ENCODE measurements around the gene PPFIBP1.

Gene PPFIBP1

GRCh38 chr12:27521981-27522380 lies 2.0 kb upstream of the PPFIBP1 start:
- no peak for TF ChIP-seq EZH2phosphoT487 (IDR thresholded peaks at IDR 0.05; ENCODE audit: low read depth)
- TF ChIP-seq CTCF (IDR thresholded peaks at IDR 0.05; ENCODE audit: low read depth, low read length): no peak
- no peaks in the 10 kb centered on the region for H3K79me2 ChIP-seq (ENCODE audit: low read length)
- no peak overlapping the region for H3K4me2 ChIP-seq (ENCODE audit: low read length)
- no peak overlapping the region for H3K4me3 ChIP-seq (ENCODE audit: low read length)
- peaks cover 6% of the 10 kb centered on the region for H3K4me1 ChIP-seq (ENCODE audit: low read length)
- H3K9ac ChIP-seq (ENCODE audit: low read length): no peak overlapping the region
- H3K9me3 ChIP-seq (ENCODE audit: insufficient read depth, low read length): no peaks in the 10 kb centered on the region
- no peak overlapping the region for H3K27ac ChIP-seq (ENCODE audit: low read length)
- H3K36me3 ChIP-seq (replicated peaks; ENCODE audit: low read depth, low read length): no peaks in the 10 kb centered on the region
- no peaks in the 10 kb centered on the region for H4K20me1 ChIP-seq (ENCODE audit: insufficient read depth, low read length)
- peaks cover 56% of the 10 kb centered on the region for H3K27me3 ChIP-seq (ENCODE audit: low read depth, low read length)
- no peak overlapping the region for H2AFZ ChIP-seq (ENCODE audit: low read depth, low read length)

GRCh38 chr12:27523305-27523641 lies 733 bp upstream of the PPFIBP1 start:
- no peaks in the 10 kb centered on the region for H3K79me2 ChIP-seq (ENCODE audit: low read length)
- peak overlapping the region; percentile 90 for H3K4me2 ChIP-seq (ENCODE audit: low read length)
- no peaks in the 10 kb centered on the region for H4K20me1 ChIP-seq (ENCODE audit: insufficient read depth, low read length)

GRCh38 chr12:27524494-27524835 lies 459 bp downstream of the PPFIBP1 start:
- no peaks in the 10 kb centered on the region for H3K9me3 ChIP-seq (ENCODE audit: insufficient read depth, low read length)
- peaks cover 6% of the 10 kb centered on the region for H3K4me1 ChIP-seq (ENCODE audit: low read length)
- peak overlapping the region; percentile 76 for H3K9ac ChIP-seq (ENCODE audit: low read length)
- peak overlapping the region; percentile 91 for H3K4me3 ChIP-seq (ENCODE audit: low read length)
- H4K20me1 ChIP-seq (ENCODE audit: insufficient read depth, low read length): no peaks in the 10 kb centered on the region
- no peaks in the 10 kb centered on the region for H3K79me2 ChIP-seq (ENCODE audit: low read length)
- TF ChIP-seq EZH2phosphoT487 (IDR thresholded peaks at IDR 0.05; ENCODE audit: low read depth): no peak
- TF ChIP-seq CTCF (IDR thresholded peaks at IDR 0.05; ENCODE audit: low read depth, low read length): no peak
- H3K4me2 ChIP-seq (ENCODE audit: low read length): peak overlapping the region; percentile 90
- no peaks in the 10 kb centered on the region for H3K36me3 ChIP-seq (replicated peaks; ENCODE audit: low read depth, low read length)
- H3K27ac ChIP-seq (ENCODE audit: low read length): no peak overlapping the region
- H2AFZ ChIP-seq (ENCODE audit: low read depth, low read length): peak overlapping the region; percentile 99
- peaks cover 36% of the 10 kb centered on the region for H3K27me3 ChIP-seq (ENCODE audit: low read depth, low read length)

More at GRCh38 chr12:27523305-27523641, 733 bp upstream of the PPFIBP1 start:
- H3K27ac ChIP-seq (ENCODE audit: low read length): no peak overlapping the region
- TF ChIP-seq EZH2phosphoT487 (IDR thresholded peaks at IDR 0.05; ENCODE audit: low read depth) (no peak), CTCF (IDR thresholded peaks at IDR 0.05; ENCODE audit: low read depth, low read length) (no peak)
- H2AFZ ChIP-seq (ENCODE audit: low read depth, low read length): peak overlapping the region; percentile 99
- peak overlapping the region; percentile 91 for H3K4me3 ChIP-seq (ENCODE audit: low read length)
- peaks cover 47% of the 10 kb centered on the region for H3K27me3 ChIP-seq (ENCODE audit: low read depth, low read length)
- H3K9me3 ChIP-seq (ENCODE audit: insufficient read depth, low read length): no peaks in the 10 kb centered on the region
- H3K36me3 ChIP-seq (replicated peaks; ENCODE audit: low read depth, low read length): no peaks in the 10 kb centered on the region
- H3K4me1 ChIP-seq (ENCODE audit: low read length): peaks cover 6% of the 10 kb centered on the region
- peak overlapping the region; percentile 76 for H3K9ac ChIP-seq (ENCODE audit: low read length)

- Histone ChIP-seq H3K4me3 (ENCODE audit: low read length) (peak overlapping the region; percentile 91), H3K27me3 (ENCODE audit: low read depth, low read length) (peaks cover 31% of the 10 kb centered on the region), H3K36me3 (replicated peaks; ENCODE audit: low read depth, low read length) (no peaks in the 10 kb centered on the region), H4K20me1 (ENCODE audit: insufficient read depth, low read length) (no peaks in the 10 kb centered on the region), H3K79me2 (ENCODE audit: low read length) (no peaks in the 10 kb centered on the region), H3K4me2 (ENCODE audit: low read length) (peak overlapping the region; percentile 90), H3K9me3 (ENCODE audit: insufficient read depth, low read length) (no peaks in the 10 kb centered on the region), H3K27ac (ENCODE audit: low read length) (no peak overlapping the region), H3K4me1 (ENCODE audit: low read length) (peaks cover 6% of the 10 kb centered on the region), H3K9ac (ENCODE audit: low read length) (no peak overlapping the region), H2AFZ (ENCODE audit: low read depth, low read length) (0 out of 2 replicates have a peak overlapping the region, but pooled peaks have one; percentile 35)
- TF ChIP-seq EZH2phosphoT487 (IDR thresholded peaks at IDR 0.05; ENCODE audit: low read depth) (no peak), CTCF (IDR thresholded peaks at IDR 0.05; ENCODE audit: low read depth, low read length) (no peak)
These were observed 1.1 kb downstream of the PPFIBP1 start for GRCh38 chr12:27524839-27525753.

Measured in OCI-LY3 (cell line).